ENCODE data around the gene GSTM2.
A peak's percentile ranks its signal among the peaks of the same experiment; 100 is the strongest.

GSTM2 gene

GRCh38 chr1:109629372-109630030 is 38.4 kb upstream of the GSTM2 start:
- no peak for DNase-seq (ENCODE audit: low read depth in 3 of 3)

- no peak for DNase-seq (ENCODE audit: low read depth in 3 of 3)
These were observed 37.6 kb upstream of the GSTM2 start for GRCh38 chr1:109630081-109630897.

GRCh38 chr1:109630898-109631512 is 36.9 kb upstream of the GSTM2 start:
- DNase-seq (ENCODE audit: low read depth in 3 of 3): no peak

- DNase-seq (ENCODE audit: low read depth in 3 of 3): no peak
These were observed 36.0 kb upstream of the GSTM2 start for GRCh38 chr1:109631513-109632505.

- DNase-seq (ENCODE audit: low read depth in 3 of 3): no peak
These were observed 35.0 kb upstream of the GSTM2 start for GRCh38 chr1:109632671-109633346.

GRCh38 chr1:109634292-109634691 is 33.6 kb upstream of the GSTM2 start:
- no peak for DNase-seq (ENCODE audit: low read depth in 3 of 3)

GRCh38 chr1:109634771-109635750 is 32.8 kb upstream of the GSTM2 start:
- DNase-seq (ENCODE audit: low read depth in 3 of 3): no peak

GRCh38 chr1:109635862-109636200 is 32.0 kb upstream of the GSTM2 start:
- no peak for DNase-seq (ENCODE audit: low read depth in 3 of 3)

- no peak for DNase-seq (ENCODE audit: low read depth in 3 of 3)
These were observed 31.5 kb upstream of the GSTM2 start for GRCh38 chr1:109636201-109636952.

- DNase-seq (ENCODE audit: low read depth in 3 of 3): no peak
These were observed 30.4 kb upstream of the GSTM2 start for GRCh38 chr1:109637446-109637845.

GRCh38 chr1:109639063-109639840 is 28.6 kb upstream of the GSTM2 start:
- DNase-seq (ENCODE audit: low read depth in 3 of 3): no peak

- DNase-seq (ENCODE audit: low read depth in 3 of 3): no peak
These were observed 28.0 kb upstream of the GSTM2 start for GRCh38 chr1:109639841-109640184.

- DNase-seq (ENCODE audit: low read depth in 3 of 3): peak; percentile 77 to 94 (median 82)
These were observed 27.5 kb upstream of the GSTM2 start for GRCh38 chr1:109640285-109640865.

- no peak for DNase-seq (ENCODE audit: low read depth in 3 of 3)
These were observed 26.6 kb upstream of the GSTM2 start for GRCh38 chr1:109641078-109641740.

- no peak for DNase-seq (ENCODE audit: low read depth in 3 of 3)
These were observed 26.0 kb upstream of the GSTM2 start for GRCh38 chr1:109641861-109642260.

GRCh38 chr1:109642626-109643025 is 25.2 kb upstream of the GSTM2 start:
- DNase-seq (ENCODE audit: low read depth in 3 of 3): no peak

GRCh38 chr1:109643385-109644230 is 24.2 kb upstream of the GSTM2 start:
- DNase-seq (ENCODE audit: low read depth in 3 of 3): peak; percentile 69 to 81 (median 73)
